NCI-H82 (cell line): Measurements from ENCODE around the gene APBB3.
"Not testable (repeated sequence)": the region's sequence is repeated elsewhere in the genome, so short reads cannot be mapped to it uniquely, and the experiment has no call there.

Experiments used
- DNase-seq: peaks from one replicate; lab custom pipeline; 2025; lab: John Stamatoyannopoulos, UW

APBB3 gene

GRCh38 chr5:140564196-140565023, at the start of gene APBB3, which contains the start of gene SLC35A4:
Gene APBB3, minus strand, starts transcription at chr5:140564598. Its CDS starts 353 bp downstream, at chr5:140564245.
Gene SLC35A4, plus strand, starts transcription at chr5:140564828. Its CDS starts 2,342 bp downstream, at chr5:140567170.
- DNase-seq, result peak; percentile 97

- no peak for DNase-seq
Measured at GRCh38 chr5:140611020-140611521, 46.7 kb upstream of the APBB3 start.

GRCh38 chr5:140609126-140609525, 44.7 kb upstream of the APBB3 start:
- DNase-seq, result no peak

- no peak for DNase-seq
Measured at GRCh38 chr5:140608722-140609121, 44.3 kb upstream of the APBB3 start.

GRCh38 chr5:140607031-140607430, 42.6 kb upstream of the APBB3 start:
- DNase-seq, result peak; percentile 15

- DNase-seq, result no peak
Measured at GRCh38 chr5:140605879-140606278, 41.5 kb upstream of the APBB3 start.

- DNase-seq, result no peak
Measured at GRCh38 chr5:140603734-140604133, 39.3 kb upstream of the APBB3 start.

- DNase-seq, result not testable (repeated sequence)
Measured at GRCh38 chr5:140603446-140603698, 39.0 kb upstream of the APBB3 start.

GRCh38 chr5:140602147-140602546, 37.7 kb upstream of the APBB3 start:
- DNase-seq, result no peak

- no peak for DNase-seq
Measured at GRCh38 chr5:140600096-140600495, 35.7 kb upstream of the APBB3 start.

- DNase-seq, result no peak
Measured at GRCh38 chr5:140598836-140599235, 34.4 kb upstream of the APBB3 start.

- no peak for DNase-seq
Measured at GRCh38 chr5:140596321-140596741, 31.9 kb upstream of the APBB3 start.

GRCh38 chr5:140595538-140596300, 31.3 kb upstream of the APBB3 start:
- DNase-seq, result no peak

GRCh38 chr5:140594169-140594568, 29.8 kb upstream of the APBB3 start:
- no peak for DNase-seq

- not testable (repeated sequence) for DNase-seq
Measured at GRCh38 chr5:140593070-140593469, 28.7 kb upstream of the APBB3 start.

- peak; percentile 9 for DNase-seq
Measured at GRCh38 chr5:140591747-140592372, 27.5 kb upstream of the APBB3 start.

GRCh38 chr5:140590861-140591260, 26.5 kb upstream of the APBB3 start:
- DNase-seq, result no peak

GRCh38 chr5:140588311-140589070, 24.1 kb upstream of the APBB3 start:
- DNase-seq, result no peak

- DNase-seq, result no peak
Measured at GRCh38 chr5:140587495-140587894, 23.1 kb upstream of the APBB3 start.

GRCh38 chr5:140579188-140579747, 14.9 kb upstream of the APBB3 start:
- DNase-seq, result not testable (repeated sequence)

GRCh38 chr5:140576776-140577201, 12.4 kb upstream of the APBB3 start:
- DNase-seq, result no peak
